AG08395 (cell line): ENCODE results near the gene SLC26A8.
A peak's percentile ranks its signal among the peaks of the same experiment; 100 is the strongest.
"Not testable (repeated sequence)": the region's sequence is repeated elsewhere in the genome, so short reads cannot be mapped to it uniquely, and the experiment has no call there.

ENCODE experiments used
- DNase-seq: peaks from one replicate; pipeline ENCODE4 v3.0.0; 2012; ENCODE audit warnings: mixed read lengths, low spot score

Gene SLC26A8

GRCh38 chr6:36050305-36050704 is 25.9 kb upstream of the SLC26A8 start:
- no peak for DNase-seq

DNA sequence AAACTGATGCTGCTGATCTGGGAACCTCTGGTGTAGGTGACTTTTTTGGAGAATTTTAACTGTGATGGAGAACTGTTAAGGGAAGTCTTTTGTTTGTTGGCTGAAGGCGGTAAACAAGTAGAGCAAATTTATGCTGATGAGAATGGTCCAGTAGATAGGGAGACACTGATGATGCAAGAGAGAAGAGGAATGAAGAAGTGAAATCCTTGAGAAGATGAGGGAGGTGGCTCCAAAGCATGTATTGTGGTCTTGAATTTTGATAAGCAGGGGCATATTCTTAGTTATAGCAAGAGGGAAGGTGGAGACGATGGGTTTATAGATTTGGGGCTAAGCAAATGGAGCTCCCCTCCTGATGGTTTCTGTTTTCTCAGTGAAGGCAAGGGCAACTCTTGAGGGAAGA is 25.1 kb upstream of the SLC26A8 start:
- no peak for DNase-seq

- no peak for DNase-seq
These were observed 18.3 kb upstream of the SLC26A8 start for GRCh38 chr6:36042618-36043260.

DNA sequence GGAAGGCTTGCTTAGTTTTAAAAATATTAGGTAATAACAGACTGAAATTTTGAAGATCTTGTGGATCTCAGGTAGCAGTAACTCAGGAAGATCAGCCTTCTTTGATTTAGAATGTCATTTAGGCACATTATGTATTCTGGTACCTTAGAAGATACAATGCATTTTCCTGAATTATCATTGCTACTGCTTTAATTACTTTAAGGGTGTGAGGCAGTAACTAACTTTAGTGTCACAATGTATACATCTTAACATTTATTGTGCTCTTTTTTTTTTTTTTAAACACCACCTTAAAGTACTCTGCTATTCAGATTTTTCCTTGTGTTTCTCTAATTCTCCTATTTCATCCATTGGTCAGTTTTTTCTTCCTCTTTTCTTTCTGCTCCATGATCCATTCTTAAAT is 16.5 kb upstream of the SLC26A8 start:
- no peak for DNase-seq

GRCh38 chr6:36039112-36039511 is 14.7 kb upstream of the SLC26A8 start:
- DNase-seq, result no peak

DNA sequence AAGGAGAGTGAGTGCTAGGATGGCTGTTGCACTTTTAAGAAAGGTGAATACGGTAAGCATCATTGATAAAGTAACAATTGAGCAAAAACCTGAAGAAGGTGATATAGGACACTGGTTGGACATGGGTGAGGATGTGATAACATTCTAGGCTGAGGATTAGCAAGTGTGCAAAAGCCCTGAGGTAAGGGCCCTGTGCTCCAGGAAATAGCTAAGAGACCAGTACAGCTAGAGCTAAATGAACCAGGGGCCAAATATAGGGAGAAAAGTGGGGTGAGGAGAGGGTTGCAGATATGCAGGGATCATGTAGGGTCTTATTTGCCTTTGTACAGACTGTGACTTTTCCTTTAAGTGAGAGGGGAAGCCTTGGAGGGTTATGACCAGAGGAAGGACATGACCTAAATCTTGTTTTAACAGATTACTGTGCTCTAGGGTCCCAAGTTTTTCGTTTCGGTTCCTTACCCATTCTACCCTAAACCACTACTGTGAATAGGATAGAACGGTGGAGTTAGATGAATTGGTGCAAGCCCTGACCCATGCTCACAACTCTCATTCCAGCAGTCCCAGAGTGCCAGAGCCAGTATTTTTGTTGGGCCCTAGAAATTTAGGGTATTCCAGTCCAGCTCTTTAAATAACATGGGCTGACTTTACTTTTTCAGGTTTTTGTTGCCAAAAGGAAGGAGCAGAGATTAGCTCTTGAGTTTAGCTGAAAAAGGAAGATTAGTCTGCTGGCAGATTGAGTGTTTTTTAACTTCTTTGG is 13.9 kb upstream of the SLC26A8 start:
- DNase-seq, result no peak

DNA sequence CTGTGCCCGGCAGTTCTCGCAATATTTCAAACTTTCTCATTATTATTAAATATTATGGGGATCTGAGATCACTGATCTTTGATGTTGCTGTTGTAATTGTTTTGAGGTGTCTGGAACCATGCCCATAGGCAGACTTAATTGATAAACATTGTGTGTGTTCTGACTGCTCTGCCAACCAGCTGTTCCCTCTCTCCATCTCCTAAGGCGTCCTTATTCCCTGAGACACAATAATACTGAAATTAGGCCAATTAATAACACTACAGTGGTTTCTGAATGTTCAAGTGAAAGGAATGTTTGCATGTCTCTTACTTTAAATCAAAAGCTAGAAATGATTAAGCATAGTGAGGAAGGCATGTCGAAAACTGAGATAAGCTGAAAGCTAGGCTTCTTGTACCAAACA is 10.8 kb upstream of the SLC26A8 start:
- no peak for DNase-seq

DNA sequence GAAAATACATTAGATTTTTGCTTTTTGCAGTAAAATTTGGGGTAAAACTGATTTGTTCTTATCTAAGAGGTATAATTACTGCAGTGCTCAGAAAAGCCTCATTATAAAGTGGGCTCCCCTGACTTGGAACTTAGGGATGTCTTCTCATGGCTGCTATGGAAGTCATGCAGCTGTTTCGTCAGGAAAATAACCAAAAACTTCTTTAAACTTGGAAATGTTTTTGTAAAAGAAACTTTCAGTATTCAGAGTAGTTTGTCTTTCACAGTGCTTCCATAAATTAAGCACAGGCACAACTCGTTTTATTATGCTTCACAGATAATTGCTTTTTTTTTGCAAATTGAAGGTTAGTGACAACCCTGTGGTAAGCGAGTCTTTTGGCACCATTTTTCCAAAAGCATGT is 10.0 kb upstream of the SLC26A8 start:
- no peak for DNase-seq

- peak; percentile 22 for DNase-seq
These were observed 9.5 kb upstream of the SLC26A8 start for GRCh38 chr6:36033935-36034334.

GRCh38 chr6:36033144-36033543 is 8.7 kb upstream of the SLC26A8 start:
- DNase-seq, result not testable (repeated sequence)

- DNase-seq, result no peak
These were observed 7.8 kb upstream of the SLC26A8 start for GRCh38 chr6:36032261-36032660.

GRCh38 chr6:36029464-36029863 is 5.0 kb upstream of the SLC26A8 start:
- peak; percentile 52 for DNase-seq

GRCh38 chr6:36028877-36029324 is 4.5 kb upstream of the SLC26A8 start:
- DNase-seq, result peak; percentile 49

- DNase-seq, result no peak
These were observed 3.8 kb upstream of the SLC26A8 start for GRCh38 chr6:36028088-36028876.

- peak; percentile 98 for DNase-seq
These were observed 3.2 kb upstream of the SLC26A8 start, which contains the start of gene MAPK14 for GRCh38 chr6:36027501-36028087. MAPK14 (plus strand) TSS chr6:36027808; CDS start chr6:36028158, 350 bp downstream.

- peak; percentile 13 for DNase-seq
These were observed 1.5 kb upstream of the SLC26A8 start for GRCh38 chr6:36025932-36026327.

- peak; percentile 7 for DNase-seq
These were observed 955 bp upstream of the SLC26A8 start for GRCh38 chr6:36025260-36025931.

DNA sequence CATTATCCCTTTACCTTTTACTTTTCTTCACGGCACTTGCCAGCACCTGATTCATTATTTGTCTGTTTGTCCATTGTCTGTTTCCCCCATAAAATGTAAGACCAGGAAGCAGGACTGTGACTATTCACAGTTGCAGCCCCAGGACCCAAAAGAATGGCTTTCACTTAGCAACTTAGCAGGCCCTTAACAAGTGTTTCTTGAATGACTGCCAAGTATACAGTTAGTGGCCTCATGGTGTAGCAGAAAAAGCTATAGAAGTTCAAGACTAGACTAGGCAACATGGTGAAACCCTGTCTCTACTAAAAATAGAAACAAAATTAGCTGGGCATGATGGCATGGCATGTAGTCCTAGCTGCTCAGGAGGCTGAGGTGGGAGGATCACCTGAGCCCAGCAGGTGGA is 4.3 kb downstream of the SLC26A8 start:
- no peak for DNase-seq

DNA sequence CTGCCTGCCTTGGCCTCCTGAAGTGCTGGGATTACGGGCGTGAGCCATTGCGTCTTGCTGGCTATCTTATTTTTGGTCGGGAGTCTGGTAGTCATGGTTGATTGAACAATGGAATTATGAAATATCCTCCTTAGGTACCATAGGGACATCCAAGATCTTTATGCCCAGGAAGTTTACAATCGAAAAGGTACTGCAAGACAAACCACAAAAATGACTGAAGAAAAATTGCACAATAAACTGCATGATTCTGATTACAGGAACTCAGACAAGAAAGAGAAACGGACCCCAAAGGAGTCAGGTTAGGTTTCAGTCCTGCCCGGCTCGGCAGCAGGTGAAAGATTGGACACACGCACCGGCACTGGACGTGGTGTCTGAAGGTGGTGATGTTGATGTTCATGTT is 5.3 kb downstream of the SLC26A8 start:
- DNase-seq, result no peak

DNA sequence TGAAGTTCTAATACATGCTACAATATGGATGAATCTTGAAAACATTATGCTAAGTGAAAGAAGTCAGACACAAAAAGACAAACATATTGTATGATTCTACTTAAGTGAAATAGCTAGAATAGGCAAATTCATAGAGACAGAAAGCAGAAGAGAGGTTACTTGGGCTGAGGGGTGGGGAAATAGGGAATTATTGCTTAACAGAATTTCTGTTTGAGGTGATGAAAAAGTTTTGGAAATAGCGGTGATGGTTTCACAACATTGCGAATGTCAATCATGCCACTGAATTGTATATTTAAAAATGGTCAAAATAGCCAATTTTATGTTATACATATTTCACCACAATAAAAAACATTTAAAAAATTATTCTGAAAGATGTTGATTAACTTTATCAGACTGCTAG is 6.1 kb downstream of the SLC26A8 start:
- no peak for DNase-seq

DNA sequence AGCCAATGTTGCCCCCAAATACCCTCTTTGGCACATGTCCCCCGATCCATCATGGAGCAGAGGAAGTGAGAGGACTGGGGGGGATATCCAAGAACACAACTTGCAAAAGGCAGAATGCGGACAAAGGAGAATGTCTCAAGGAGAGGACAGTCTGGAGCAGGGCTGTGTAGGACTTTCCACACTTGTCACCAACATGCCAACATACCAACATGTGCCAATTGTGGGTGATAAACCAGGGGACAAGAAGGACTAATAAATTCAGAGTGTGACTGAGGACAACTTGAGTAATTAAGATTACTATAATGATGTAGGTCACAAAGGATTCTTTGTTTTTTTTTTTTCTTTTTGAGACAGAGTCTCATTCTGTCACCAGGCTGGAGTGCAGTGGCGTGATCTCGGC is 8.8 kb downstream of the SLC26A8 start:
- no peak for DNase-seq

DNA sequence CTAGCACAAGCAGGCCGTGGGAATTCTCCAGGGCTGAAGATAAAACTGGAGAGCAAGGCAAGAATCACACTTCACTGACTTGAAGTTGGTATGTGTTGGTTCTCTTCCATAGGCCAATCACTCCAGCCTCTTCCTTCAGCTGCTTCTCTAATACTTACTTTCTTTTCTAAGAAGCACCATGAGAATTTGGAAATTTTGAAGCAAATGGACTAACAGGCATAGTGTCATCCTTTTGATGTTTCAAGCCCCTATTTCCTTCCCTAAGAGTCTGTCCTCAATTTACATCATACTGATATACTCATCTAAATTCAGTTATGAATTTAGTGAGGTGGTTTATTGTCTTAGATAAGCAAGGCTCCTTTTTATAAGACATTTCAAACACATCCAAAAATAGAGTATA is 24.0 kb downstream of the SLC26A8 start:
- no peak for DNase-seq
